NCI-H446 (cell line): ENCODE results near the gene EIF4B.
A peak's percentile ranks its signal among the peaks of the same experiment; 100 is the strongest.

ENCODE experiments used
- DNase-seq, 2 experiments: peaks; one replicate each; lab custom pipeline; 2025; lab: John Stamatoyannopoulos, UW

The EIF4B gene

DNA sequence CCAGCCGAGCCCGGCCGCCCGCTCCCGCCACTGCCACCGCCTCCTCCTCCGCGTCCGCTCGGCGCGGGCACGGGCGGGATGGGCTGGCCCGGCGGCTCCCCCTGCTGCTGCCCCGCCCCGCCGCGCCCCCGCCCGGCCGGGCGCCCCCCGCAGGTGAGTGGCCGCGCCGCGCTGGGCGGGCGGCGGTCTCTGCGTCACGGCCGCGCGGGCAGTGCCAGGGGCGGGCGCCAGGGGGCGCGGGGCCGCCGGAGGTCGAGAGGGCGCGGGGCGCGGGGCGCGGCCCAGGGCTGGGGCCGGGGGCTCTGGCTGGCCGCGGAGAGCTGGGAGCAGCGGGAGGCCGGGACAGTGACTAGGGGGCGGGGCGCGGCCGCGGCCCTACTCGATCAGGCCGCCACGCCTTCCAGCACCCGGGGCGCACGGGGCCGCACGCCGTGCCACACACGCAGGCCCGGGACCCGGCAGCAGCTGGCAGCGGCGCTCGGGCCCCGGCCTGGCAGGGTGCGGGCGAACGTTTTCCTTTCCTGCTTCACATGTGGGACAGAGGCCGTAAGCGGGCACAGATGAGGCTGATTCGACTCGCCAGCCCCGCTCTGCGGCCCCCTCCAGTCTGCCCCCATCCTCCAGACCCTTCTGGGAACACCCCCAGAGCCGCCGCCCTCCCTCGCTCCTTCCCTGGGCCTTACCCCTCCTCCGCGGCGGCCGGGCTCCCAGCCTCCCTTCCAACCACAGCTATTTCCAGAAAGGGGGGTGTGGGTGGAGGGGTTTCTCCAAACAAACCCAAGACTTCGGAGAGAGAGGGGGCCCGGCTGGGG is 41.2 kb downstream of the EIF4B start:
- DNase-seq: peak in 1 of 2 experiments; percentile 76

DNA sequence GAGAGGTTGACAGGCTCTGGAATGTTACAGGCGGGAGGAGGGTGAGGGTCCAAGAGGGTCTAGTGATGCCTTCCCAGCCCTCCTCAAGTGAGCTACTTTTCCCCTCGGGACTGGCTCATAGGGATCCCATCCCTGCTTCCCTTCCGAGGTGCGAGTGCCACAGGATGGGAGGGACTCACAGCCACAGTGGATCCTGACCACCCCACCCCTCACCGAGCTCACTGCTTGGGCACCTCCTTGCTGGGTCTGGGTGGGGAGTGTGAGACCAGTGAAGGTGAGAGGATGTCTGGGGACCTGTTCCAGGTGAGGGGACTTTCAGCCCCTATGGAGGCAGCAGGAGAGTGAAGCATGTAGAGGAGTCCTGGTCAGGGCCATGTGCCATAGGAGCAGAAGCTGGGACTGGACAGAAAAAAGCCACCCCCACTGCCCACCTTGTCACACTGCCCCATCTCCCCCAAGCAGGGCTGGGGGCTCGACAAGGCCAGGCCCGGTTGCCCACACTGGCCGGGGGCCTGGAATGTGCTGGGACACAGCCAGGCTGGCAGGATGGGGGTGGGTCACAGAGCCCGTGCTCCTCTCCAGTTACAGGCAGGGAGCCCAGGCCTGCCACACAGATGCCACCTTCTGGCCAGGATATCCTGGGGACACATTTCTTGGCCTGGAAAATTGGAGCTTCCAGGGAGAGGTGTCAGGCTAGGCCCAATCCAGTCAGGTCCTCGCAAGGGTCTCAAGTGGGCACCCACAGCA is 42.0 kb downstream of the EIF4B start:
- DNase-seq: peak in 1 of 2 experiments; percentile 69

GRCh38 chr12:53048780-53049401 is 42.6 kb downstream of the EIF4B start:
- peak in 1 of 2 experiments; percentile 55 for DNase-seq

- DNase-seq: no peak
Measured at GRCh38 chr12:53049571-53050318, 43.5 kb downstream of the EIF4B start, which contains the start of gene TNS2. Gene TNS2 (plus strand): TSS chr12:53050065. CDS start chr12:53050186, 121 bp downstream.

DNA sequence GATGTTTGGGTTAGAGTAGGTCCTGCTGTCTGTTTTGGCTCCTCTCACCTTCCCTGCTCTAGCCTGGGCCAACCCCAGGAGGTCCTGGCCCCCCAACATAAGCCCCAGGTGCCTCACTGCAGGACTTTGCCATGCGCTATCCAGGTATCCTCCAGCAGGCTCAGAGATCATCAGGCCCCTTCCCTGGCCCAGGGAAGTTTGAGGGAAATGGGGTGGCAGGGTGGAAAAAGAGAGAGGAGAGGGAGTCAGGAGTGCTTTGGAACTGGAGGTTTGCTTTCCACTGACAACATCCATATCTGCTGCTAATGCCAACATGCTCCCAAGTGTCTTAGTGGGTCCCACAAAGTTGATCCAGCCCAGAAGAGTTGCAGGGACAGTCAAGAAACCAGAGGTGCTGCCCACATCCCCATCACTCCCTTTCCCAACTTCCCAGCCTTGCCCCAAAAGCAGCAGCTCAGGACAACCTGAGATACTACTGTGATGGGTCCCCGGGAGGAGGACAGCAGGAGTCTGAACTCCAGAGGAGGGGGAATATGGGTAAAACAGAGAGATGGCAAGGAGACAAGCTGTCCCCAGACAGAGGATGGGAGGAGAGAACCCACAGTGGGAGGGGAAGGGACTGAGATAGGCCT is 44.3 kb downstream of the EIF4B start:
- DNase-seq: no peak

DNA sequence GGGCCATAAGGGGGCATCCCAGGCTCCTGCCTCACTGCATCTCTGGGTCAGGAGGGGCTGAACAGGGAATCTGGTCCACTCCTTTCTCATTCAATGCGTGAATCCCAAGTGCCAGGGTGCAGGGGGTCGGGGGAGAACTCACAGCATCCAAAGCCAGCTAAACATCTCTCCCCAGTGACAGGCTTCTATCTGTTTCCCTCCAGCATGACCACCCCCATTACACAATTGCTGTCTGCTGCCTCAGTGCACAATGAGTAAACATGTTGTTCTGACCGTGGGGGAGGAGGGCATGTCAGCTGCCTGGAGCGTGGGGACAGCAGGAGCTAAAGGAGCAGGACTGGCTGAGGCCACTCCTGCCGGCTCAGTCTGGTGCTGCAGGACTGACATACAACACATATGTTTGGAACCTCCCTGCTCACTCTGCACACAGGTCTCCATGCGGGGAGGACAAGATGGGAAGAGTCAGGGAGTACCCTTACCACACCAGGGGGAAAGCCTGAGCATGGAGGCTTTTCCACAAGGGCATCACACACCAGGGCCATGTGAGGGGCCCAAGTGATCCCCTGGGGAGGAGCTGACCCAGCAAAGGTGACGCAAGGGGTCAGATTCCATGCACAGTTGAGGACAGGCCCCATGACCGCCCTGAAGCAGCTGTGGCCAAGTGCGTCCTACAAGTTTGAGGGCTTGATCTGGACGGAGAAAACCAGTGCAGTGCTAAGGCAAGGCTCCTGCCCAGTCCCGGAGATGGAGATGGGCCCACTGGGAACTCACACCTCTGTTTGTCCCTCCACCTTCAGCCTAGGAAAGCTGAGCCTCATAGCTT is 45.0 kb downstream of the EIF4B start:
- DNase-seq: no peak

DNA sequence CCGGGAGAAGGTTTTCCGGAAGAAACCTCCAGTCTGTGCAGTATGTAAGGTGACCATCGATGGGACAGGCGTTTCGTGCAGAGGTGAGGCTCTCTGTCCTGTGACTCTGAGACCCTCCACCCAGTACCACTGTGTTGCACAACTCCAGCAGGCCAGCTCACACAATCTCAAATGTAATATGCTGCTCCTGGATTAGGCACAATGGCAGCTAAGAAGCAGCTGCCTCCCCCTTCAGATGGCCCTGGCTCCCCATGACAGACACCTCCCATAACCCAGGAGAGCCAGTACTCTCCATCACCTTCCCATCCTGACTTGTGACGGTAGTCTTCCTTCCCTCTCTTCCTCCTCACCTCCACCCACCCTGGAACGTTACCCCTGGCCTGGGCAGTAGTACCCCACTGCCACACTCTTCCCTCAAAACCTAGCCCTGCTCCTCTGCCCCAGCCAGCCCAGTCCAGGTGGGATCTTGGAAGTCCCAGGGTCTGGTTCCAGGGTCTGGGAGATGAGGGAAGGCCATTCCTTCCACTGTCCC is 45.7 kb downstream of the EIF4B start:
- no peak for DNase-seq

DNA sequence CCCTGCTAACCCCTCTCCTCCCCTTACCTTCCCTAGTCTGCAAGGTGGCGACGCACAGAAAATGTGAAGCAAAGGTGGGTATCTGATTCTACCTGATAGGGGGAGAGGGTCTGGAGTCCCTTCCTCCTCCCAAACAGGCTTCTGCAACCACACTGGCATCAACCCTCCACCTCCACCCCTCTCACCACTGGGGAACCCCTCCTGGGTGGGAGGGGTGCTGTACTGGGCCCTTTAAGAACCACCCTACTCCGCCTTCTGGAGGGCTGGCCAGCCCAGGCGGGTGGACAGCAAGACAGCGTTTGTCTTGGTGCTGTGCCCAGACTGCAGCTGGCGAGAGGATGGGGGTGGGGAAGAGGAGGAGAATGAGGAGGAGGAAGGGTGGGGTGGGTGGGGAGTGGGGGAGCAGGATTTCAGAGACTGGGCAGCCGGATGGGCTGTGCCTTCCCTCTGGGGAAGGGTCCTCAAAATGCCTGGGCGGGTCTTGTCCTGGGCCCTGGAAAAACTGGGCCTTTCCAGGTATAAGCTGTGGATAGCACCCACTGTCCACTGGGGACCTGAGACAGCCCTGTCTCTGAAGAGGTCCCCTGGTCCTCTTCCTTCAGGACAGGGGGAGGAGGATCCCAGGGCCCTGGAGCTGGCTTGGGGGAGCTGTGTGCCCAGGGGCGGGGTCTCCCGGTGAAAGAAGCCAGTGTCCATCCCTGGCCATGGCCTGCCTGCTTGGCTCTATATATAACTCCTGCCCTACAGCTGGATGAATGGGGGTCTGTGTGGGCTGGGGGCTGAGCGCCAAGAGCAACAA is 46.4 kb downstream of the EIF4B start:
- DNase-seq: peak in 1 of 2 experiments; percentile 40

GRCh38 chr12:53053218-53054111 is 47.2 kb downstream of the EIF4B start:
- no peak for DNase-seq

DNA sequence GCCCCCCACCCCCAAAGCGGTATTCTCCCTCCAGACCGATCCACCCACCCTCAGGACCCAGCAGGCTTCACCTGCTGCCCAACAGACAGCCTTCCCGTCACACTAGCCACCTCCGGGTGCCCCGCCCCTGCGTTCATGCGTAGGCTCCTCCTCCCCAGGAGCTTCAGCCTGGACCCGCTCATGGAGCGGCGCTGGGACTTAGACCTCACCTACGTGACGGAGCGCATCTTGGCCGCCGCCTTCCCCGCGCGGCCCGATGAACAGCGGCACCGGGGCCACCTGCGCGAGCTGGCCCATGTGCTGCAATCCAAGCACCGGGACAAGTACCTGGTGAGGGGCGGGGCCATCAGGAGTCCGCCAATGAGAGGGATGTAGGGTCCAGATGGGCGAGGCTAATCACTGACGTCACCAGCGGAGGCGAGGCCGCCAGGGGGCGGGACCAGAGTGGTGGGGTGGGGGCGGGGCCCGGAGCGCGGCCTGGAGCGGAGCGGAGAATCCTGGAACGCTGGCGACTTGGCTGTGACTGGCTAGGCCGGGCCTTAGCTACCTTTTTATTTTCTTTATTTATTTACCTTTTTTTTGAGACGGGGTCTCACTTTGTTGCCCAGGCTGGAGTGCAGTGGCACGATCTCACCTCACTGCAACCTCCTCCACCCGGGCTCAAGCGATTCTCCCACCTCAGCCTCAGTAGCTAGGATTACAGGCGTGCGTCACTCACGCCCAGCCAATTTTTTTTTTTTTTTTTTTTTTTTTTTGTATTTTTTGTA is 48.0 kb downstream of the EIF4B start:
- peak; percentile 80 to 93 for DNase-seq

DNA sequence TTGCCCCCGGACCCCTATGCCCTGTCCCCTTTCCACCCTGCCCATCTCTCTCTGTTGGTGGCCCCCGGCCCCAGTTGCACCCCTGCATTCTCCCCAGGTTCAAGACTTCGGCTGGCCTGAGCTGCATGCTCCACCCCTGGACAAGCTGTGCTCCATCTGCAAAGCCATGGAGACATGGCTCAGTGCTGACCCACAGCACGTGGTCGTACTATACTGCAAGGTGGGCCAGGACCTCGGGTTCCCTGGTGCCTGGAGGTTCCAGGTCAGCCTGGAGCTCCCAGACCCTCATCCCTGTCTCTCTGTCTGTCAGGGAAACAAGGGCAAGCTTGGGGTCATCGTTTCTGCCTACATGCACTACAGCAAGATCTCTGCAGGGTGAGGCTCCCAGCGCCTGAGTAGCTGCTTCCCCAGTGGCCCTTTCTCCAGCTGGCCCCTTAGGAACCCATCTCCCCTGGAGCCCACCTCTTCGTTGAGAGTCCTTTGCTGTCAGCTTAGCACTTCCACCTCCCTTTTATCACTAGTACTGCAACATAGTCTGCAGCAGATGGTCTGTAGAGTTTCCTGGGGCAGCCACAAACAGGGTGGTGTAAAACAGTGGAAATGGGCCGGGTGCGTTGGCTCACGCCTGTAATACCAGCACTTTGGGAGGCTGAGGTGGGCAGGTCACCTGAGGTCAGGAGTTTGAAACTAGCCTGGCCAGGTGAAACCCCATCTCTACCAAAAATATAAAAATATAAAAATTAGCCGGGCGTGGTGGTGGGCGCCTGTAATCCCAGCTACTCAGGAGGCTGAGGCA is 49.4 kb downstream of the EIF4B start:
- no peak for DNase-seq

GRCh38 chr12:53056296-53056695 is 50.0 kb downstream of the EIF4B start:
- no peak for DNase-seq

DNA sequence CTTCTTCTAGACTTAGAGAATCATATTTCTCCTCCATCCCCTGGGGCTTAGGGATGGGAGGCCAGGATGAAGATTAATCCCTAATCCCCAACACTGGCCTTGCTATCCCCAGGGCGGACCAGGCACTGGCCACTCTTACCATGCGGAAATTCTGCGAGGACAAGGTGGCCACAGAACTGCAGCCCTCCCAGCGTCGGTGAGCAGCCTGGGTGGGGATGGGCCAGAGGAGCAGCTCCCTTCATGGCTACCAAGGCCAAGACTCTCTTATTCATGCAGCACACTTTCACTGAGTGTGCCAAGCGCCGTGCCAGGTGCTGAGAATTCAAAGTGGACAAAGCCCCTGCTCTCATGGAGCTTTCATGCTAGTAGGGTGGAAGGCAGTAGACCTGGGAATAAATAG is 50.6 kb downstream of the EIF4B start:
- DNase-seq: no peak

DNA sequence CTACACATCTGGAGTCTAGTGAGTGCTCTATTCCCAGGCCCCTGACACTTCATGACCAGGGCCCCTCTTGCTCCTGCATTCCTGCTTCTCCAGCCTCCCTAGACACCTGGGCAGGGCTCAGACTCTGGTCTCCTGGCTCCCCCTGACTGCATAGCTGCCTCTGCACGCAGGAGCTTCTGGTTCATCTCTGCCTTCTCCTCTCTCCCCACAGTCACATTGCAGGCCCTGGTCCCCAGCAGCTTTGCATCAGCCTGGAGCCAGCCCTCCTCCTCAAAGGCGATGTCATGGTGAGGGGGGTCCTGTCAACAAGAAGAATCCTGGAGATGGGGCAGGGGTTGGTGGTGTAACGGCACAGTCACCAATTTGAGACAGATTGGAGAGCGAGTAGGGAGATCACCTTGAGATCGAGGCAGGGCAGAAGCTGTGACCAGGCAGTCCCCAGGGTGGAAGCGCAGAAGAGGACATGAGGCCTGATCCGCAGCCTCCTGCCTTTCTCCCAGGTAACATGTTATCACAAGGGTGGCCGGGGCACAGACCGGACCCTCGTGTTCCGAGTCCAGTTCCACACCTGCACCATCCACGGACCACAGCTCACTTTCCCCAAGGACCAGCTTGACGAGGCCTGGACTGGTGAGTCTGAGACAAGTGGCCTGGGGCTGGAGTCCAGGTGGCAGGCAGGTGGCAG is 51.7 kb downstream of the EIF4B start:
- no peak for DNase-seq

DNA sequence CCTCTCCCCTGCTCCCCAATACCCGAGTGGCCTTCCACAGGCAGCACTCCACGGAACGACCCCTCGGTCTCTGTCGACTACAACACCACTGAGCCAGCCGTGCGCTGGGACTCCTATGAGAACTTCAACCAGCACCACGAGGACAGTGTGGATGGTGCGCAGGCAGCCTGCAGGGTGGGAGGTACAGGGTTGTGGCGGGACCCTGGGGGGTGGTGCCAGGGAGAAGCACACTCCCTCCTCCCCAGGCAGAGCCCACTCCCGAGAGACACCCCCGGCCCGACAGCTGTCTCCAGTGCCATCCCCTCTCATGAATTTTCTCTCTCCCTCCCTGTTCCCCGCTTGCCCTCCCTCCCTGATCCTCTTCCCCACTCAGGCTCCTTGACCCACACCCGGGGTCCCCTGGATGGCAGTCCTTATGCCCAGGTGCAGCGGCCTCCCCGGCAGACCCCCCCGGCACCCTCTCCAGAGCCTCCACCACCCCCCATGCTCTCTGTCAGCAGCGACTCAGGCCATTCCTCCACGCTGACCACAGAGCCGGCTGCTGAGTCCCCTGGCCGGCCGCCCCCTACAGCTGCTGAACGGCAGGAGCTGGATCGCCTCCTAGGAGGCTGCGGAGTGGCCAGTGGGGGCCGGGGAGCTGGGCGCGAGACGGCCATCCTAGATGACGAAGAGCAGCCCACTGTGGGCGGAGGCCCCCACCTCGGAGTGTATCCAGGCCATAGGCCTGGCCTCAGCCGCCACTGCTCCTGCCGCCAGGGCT is 52.6 kb downstream of the EIF4B start:
- DNase-seq: no peak
